NCI-H345 treated with DMSO at 0.1 percent for 48 hours (cell line): ENCODE results near the gene RAB40C.

ENCODE experiments used
- DNase-seq: peaks from one replicate; lab custom pipeline; 2025; ENCODE audit not compliant: unreplicated experiment; lab: John Stamatoyannopoulos, UW

RAB40C gene

GRCh38 chr16:574021-574760, 15.7 kb upstream of the RAB40C start:
- no peak for DNase-seq

GRCh38 chr16:575354-576196, 14.3 kb upstream of the RAB40C start:
- no peak for DNase-seq

GRCh38 chr16:576197-576822, 13.6 kb upstream of the RAB40C start:
- DNase-seq: no peak

GRCh38 chr16:576823-577201, 13.1 kb upstream of the RAB40C start:
- no peak for DNase-seq

GRCh38 chr16:577796-578195, 12.1 kb upstream of the RAB40C start:
- no peak for DNase-seq

- DNase-seq: no peak
Measured at GRCh38 chr16:578232-578869, 11.5 kb upstream of the RAB40C start.

GRCh38 chr16:578870-579405, 10.9 kb upstream of the RAB40C start:
- DNase-seq: no peak

- DNase-seq: no peak
Measured at GRCh38 chr16:580141-580945, 9.5 kb upstream of the RAB40C start.

GRCh38 chr16:580946-581498, 8.8 kb upstream of the RAB40C start:
- no peak for DNase-seq

- no peak for DNase-seq
Measured at GRCh38 chr16:582218-582613, 7.7 kb upstream of the RAB40C start.

GRCh38 chr16:582614-583331, 7.1 kb upstream of the RAB40C start:
- DNase-seq: no peak

GRCh38 chr16:583470-583814, 6.4 kb upstream of the RAB40C start:
- no peak for DNase-seq

- no peak for DNase-seq
Measured at GRCh38 chr16:583815-584591, 5.9 kb upstream of the RAB40C start.

GRCh38 chr16:585351-585750, 4.5 kb upstream of the RAB40C start:
- no peak for DNase-seq

- no peak for DNase-seq
Measured at GRCh38 chr16:586047-586644, 3.7 kb upstream of the RAB40C start.

GRCh38 chr16:586645-587590, 2.9 kb upstream of the RAB40C start:
- DNase-seq: no peak

- no peak for DNase-seq
Measured at GRCh38 chr16:588639-588888, 1.3 kb upstream of the RAB40C start.
